Activated gamma-delta T cell treated with anti-CD3 and anti-CD28 coated beads, Interleukin-2, amount 50 U/mL, for 16 hours (primary cell): ENCODE measurements around the gene PLCG1.

Experiments used
- DNase-seq: peaks from one replicate; pipeline ENCODE4 v3.0.0-alpha.2; 2020; ENCODE audit warnings: low read depth

PLCG1 gene

DNA sequence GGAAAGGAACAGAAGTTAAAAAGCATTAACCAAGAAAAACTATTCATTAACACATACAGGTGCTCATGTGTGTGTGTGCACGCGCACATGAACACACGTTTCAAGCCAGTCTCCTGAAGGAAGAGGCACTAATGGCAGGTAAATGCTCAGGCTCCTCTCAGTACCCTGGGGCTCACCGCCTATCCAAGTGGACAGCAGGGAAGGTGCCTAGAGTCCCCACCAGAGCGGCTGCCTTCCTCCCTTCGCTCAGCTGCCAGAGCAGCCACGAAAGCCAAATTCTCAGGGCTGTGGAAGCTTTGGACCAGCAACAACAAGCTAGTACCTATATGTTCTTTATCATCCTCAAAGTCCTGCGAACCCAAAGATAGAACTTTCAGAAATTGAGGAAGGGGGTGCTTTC, 42.6 kb downstream of the PLCG1 start:
- DNase-seq: no peak

DNA sequence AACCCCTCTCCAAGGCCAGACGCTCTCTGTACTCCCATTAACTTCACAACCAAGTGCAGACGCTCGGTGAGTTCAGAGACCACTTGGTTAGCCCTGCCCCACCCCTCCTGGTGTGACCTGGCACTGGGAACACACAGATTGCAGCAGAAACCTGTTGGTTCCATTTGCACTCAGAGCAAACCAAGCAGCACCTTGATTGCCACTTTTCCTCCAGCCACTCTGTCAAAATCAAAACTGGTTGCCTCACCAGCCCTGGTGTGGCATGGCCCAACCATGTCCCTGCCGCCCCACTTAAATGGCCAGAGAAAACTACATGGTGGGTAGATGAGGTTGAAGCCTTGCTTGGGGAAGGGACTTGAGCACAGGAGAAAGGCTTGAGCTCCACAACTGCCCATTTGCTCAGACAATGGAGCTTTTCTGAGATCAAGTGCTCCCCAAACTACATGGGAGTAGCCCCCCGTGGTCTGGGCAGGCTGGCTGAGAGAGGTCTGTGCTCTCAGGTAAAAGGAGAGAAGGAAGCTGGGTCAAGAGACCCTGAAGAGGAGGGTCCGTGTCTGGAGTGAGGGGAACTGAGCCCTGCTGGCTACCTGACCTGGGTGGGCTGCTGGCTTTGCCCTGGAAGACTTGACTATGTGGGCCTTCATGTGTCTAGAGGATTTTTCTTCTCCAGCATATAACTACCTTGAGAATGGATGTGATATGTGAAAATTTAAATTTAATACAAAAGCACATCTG, 43.4 kb downstream of the PLCG1 start:
- DNase-seq: no peak

DNA sequence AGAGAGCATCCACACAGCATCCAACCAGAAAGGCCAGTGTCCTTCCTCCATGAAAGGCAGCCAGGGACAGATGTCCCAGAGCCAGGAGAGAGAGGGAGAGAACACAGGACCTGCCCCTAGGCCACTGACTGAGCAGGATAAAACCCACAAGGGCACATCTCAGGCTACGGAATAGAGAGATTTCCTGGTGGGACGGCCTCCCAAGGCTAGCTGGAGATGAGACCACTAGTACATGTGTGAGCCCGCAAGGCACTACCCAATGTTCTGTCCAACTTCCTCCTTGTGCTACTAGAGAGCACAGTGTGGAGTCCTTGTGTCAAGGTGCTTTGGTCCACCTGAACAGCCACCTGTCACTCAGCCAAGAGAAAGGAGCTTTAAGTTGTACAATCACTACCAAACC, 44.2 kb downstream of the PLCG1 start:
- DNase-seq: no peak

DNA sequence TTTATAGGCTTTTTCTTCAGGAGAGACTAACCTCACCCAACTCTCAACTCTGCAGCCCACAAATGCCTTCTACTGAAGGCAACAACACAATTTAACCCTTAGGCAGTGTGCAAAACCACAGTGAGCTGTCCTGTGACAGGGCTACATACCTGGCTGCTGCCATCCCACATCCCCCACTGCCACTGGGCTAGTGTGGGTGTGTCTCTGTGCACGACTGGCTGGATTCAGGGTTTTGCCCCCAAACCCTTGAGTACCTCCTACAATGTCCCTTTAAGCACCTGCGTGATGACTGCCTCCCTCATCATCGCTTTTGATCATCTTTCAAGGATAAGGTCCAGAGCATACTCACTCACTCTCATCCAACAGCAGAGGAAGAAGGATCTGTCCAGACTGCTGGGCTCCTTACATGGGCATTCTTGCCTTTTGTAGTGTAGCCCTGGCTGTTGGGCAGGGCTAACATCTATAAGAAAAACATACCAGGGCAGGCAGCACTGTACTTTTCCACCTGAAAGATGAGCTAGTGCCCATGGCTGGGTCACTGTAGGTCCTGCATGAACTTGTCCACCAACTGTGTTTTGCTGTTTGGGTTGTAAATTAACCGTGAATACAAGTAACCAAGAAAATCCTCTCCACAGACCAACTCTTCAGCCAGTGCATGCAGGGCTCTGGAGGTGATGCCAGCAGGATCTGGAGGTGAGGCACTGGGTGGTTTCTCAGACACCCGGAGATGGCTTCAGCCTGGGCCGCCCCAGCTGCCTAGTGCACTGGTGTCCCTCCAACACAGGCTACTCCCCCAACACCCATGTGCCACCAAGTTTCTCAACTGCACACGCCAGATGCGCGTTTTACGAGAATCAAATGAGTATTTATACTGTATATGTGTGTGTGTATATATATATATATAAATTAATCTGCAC, 45.2 kb downstream of the PLCG1 start:
- DNase-seq: no peak

DNA sequence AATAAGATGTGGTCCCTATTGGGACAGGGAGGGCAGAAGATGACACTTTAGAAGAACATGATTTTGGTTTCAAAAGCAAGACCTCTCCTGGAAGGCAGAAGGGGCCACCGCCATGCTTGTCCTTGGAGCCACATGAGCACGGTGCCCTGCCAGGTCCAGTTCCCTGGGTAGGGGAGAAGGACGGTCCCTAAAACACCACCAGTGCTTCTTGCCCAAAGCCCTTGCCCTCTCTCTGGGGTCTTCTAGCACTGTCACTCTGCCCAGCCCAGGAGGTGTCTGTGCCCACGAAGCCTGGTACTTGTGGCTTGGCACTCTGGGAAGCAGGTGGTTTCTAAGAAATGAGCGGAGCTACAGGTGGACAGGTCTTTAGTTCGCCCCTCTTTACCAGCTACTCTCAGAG, 46.0 kb downstream of the PLCG1 start:
- no peak for DNase-seq

DNA sequence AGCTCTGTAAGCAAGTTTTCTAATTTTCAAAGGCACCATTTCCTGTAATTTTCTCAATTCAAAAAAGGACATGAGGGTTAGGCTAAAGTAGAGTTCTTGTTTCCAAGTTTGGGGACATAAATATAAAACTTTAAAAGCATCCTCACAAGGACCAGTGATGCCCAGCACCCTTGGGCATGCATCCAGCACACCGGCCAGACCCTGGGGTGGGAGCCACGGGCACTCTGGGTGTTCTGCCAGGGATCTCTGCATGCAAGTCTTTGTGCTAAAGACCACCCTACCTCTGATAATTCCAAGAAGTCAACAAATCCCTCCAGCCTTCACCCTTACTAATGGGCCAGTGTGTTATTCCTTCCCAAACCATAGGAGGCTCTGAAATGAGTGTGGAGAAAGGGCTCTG, 46.5 kb downstream of the PLCG1 start:
- DNase-seq: no peak

DNA sequence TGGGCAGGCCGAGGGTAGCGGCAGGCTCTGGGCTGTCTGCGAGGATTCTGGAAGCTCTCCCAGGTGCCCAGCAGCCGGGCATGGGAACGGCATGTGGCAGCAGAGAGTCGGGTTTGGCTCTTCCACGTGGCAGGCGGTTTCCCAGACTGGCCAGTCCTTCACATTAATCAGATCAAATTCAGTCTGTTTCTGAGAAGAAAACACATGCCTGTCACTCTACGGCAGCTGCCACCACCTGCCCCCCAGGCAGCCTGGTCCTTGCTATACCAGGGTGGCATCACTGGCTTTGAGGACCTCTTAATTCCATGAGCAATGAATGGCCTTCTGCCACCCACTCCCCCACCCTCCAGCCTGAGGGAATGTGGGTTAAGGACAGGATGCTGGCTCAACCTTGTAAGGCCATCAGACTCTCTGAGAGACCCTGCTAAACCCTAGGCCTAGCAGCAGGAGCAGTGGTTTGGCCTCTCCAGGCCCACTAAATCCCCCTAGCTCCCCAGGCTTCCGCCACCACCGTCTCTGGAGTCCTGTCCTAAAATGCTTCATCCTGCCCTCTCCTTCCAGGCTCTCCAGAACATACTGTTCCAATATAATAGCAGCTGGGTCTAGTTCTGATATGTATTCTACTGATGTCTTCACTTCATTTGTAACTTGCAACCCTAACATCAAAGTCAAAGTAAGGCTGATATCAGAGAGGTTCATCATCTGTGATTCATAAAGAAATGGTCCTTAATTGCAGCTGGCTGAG, 47.8 kb downstream of the PLCG1 start:
- no peak for DNase-seq

DNA sequence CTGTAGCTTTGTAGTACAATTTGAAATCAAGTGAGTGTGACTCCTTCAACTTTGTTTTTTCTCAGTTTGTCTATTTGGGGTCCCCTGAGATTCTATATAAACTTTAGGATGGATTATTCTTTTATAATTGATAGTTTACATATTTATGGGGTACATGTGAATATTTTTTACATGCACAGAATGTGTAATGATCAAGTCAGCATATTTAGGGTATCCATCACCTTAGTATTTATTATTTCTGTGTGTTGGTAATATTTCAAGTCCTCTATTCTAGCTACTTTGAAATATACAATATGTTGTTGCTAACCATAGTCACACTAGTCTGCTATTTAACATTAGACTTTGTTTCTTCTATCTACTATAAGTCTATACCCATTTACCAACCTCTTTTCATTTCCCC, 50.3 kb downstream of the PLCG1 start:
- DNase-seq: no peak

DNA sequence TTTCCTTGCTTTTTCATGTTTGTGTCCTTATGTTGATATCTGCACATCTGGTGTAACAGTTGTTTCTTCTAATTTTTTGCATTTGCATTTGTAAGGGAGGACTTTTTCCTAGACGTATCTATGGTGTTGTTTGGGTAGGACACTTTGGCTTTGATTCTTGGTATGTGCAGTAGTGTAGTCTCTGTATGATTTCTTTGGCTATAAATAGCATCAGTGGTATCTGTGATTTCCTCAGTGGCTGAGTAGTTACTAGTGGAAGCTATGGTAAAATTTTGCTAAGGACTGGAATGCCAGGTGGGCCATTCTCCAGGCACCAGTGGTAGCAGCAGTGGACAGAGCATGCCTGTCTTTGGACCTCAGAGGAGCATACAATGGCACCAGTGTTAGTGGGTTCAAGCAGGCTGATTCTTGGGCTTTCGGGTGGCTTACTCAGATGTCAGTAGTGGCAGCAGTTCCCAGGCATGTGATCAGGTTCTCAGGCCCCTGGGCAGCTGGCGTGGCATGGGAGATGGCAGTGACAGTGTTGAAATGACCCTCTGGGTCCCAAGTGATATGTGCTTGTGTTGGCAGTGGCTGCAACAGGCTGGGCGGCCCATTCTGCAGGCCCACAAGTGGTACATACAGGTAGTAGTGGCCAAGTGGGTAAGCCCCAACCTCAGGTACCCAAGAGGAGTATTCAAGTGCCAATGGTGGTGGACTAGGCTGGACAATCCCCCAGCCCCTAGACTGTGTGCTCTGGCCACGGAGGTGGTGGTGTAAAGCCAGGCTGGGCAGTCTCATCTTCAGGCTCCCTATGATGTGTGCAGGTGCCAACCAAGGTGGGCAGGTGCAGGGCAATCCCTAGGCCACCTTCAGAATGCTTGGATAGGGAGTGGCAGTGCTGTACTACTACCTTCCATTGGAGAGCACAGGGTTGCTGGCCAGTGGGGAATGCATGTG, 54.5 kb downstream of the PLCG1 start:
- no peak for DNase-seq

DNA sequence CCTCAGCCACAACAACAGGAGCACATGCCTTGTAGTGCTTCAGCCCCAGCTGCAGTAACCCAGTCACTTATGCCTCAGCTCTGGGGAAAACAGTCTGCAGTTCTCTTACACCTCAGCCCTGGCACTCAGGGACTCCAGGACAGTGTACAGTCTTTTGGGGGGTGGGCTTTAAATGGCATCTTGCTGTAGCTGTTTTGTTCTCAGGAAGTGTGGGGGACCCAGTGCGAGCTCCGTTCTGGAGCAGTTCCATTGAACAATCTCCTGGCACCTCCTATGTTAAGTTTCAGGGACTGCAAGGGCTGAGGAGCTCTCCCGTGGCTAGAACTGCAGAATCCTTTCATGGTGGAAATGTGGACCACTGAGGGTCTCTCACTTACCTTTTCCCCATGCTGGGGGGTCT, 55.2 kb downstream of the PLCG1 start:
- no peak for DNase-seq

DNA sequence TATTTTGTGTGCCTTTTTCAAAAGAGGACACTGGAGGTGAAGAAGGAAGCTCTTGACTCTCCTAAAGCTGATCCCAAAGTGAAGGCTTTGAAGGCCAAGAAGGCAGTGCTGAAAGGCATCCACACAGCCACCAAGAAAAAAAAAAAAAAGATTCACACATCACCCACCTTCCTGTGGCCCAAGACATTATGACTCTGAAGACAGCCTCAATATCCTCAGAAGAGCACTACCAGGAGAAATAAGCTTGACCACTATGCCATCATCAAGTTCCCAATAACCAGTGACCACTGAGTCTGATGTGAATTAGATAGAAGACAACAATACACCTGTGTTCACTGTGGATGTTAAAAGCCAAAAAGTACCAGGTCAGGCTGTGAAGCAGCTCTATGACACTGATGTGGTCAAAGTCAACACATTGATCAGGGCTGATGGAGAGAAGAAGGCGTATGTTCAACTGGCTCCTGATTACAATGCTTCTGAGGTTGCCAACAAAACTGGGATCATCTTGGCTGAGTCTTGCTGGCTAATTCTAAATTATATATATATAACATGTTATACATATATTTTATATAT, 59.4 kb downstream of the PLCG1 start:
- DNase-seq: no peak

DNA sequence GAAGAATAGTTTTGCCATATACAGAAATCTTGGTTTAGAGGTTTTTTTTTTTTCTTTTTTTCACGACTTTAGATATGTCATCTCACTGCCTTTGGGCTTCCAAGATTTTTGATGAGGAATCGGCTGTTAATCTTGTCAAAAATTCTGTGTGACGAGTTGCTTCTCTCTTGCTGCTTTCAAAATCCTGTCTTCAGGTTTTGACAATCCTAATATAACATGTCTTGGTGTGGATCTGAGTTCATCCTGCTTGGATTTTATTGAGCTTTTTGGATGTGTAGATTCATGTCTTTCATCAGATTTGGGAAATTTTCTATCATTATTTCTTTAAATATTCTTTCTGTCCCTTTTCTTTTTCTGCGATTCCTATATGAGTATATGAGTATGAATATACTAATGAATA, 61.1 kb downstream of the PLCG1 start:
- DNase-seq: no peak

DNA sequence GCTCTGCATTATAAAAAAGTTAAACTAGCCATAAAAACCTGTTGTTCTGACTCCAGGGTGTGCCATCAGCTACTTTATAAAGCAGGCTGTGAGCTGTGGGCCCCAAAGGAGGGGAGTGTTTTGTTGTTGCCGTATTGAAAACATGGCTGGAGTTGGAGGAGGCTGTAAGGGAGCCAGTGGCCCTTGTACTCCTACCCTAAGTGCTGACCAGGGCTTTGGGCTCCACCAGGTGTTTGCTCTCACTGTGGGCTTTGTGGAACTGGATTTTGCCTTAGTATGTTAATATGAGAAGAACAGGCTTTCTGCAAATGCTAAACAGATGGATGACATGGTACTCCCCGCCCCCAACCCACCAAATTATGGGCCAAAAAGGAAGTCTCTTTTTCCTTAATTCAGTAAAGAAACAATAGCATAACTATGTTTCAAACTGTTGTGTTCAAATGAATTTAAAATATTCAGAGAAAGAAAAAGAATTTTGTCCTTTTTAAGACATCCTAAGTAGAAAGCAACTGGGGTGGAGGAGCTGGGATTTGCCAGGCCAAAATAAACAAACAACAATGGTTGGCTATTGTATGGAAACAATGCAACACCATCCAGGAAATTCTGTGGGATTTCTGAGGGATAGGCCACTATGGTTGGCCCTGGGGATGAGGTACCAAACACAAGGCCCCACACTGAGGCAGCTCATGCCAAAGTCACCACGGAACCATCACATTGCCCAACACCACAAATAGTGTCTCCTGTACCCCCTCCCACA, 63.3 kb downstream of the PLCG1 start:
- no peak for DNase-seq

DNA sequence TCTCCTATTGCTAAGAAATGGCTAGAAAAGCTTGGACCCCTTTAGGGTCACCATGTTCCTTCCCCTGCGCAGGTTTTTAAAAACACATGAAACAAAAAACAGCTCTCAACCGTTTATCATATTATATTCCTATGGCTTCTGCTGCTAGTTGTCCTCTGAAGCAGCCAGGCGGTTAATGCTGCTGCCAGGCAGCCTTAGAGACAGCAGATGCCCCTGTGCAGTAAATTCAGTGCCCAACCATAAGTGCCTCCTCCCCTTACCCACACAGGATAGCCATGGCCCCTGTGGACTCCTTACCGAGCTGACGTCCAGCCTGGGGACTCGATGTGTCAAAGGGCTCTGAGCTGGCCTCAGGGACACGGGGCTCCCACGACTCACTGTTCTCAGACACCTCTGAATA, 64.4 kb downstream of the PLCG1 start:
- DNase-seq: no peak

DNA sequence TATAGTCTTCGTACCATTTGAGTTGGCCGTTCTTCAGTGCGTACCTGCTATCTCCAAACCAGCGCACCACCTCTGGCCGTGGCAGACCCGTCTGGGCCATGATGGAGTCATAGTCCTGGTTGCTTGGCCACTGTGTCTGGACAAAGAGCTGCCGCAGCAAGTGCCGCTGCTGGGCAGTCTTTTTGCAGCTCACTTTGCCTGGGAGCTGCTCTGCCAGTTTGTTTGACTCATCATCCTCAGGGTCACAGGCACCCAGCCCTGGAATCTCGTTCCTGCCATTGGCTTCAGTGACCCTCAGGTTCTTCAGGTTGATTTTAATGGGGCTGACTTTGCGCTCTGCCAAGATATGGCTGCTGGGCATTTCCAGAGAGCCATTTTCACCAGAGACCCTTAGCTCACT, 65.1 kb downstream of the PLCG1 start:
- no peak for DNase-seq

DNA sequence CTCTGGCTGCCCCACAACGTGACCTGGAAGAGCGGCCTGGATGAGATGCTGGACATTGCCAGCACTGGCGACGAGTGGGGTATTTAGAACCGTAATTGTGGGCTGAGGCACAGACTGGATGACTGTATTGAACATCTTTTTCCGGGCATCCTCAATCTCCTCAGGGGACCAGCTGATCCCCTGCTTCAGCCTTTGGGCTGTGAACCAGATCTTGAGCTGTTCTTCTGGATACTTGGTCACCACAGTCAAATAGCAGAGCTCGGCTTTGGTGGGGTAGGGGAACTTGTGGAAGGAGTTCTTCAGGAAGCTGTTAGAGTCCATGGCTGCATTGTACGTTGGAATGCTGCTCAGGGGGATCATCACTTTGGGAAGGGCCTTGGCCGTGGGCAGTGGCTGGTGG, 66.3 kb downstream of the PLCG1 start:
- no peak for DNase-seq

DNA sequence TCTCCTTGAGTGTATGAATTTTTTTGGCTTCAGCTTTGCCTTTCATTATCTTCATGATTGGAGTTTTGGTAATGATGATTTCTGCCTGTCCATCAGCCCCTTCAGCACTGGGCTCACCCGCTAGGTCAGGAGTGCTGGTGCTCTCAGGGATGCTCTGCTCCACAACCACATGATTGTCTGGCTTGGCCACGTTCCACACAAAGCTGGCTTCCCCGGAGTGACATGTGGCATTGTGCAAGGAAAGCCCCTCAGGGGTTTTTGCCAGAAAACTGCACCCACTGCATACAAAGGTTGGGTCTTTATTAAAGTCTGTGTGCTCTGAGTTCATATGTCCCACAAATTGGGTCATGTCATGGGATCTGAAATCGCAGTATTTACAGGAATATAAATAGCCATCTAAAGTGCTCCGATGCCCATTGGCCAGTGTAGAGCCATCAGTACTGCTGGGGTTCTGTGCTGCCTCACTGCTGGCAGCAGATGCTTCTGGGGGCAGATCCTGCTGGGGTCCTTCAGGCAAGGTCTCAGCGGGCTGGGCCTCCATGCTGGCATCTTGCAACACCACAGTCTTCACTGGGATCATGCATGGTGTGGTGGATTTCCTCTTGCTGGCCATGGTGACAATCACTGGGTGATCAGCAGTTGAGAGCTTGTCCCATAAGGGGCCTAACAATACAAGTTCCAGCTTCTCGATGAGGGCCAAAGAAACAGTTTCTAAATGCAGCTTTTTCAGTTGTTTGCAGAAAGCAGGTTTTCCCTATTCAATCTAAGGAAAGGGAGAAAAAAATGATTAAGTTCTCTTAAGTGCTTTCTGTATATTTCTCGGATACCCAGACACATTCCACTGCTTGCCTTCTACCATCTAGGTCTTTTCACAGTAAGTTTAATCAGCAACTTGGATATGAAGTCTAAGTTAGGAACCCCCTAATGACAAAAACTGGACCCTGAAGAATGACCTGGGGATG, 67.2 kb downstream of the PLCG1 start:
- no peak for DNase-seq

DNA sequence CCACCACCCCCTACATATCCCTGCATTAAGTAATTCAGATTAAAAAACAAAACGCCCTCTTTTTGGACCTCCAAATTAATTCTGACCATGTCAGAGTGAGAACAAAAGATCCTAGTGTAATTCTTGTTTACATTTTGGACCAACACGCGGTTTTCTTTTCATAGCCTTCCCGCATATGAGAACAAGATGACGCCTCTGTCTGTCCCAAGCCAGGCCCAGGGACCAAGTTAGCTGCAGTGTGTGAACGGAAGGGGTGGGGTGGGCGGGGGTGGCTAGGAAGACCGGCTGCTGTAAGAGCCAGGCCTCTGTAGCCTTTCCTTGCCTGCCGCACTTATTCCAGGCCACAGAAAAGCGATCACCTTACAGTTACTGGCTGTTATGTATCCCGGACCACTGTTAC, 68.0 kb downstream of the PLCG1 start:
- no peak for DNase-seq

DNA sequence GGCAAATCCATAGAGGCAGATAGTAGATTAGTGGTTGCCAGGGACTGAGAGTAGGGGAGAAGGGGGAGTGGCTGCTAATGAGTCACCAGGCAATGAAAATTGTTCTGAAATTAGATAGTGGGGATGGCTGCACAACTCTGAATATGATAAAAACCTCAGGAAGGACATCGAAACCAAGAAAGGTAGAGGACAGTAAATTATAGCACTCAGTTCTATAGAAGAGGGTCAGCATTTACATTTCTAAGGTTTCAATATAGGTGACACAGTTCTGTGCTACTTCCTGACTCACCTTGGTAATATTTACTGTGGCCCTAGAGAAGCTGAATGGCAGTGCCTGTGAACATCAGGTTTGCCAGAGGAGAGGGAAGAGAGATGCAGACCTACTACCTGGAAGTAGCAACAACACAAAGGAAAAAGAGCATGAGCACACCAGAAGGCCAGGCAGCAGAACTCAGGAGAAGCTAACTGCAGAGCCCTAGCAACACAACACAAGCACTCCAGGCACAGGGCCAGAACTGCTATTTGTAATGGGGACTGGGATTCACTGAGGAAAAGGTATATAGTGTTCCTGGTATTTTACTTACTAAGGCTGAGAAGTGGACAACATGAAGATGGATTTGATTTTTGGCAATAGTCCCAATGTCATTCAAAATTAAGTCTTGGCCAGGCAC, 75.9 kb downstream of the PLCG1 start:
- DNase-seq: no peak
